NT2/D1 (cell line): ENCODE results near the gene SLCO2B1.

ENCODE experiments used
- SUZ12 ChIP-seq: IDR thresholded peaks from 2 replicates; pipeline ENCODE4 v1.6.1; 2011; ENCODE audit not compliant: insufficient read length, insufficient read depth; ENCODE audit errors: extremely low read depth
- YY1 ChIP-seq: IDR thresholded peaks from 2 replicates; pipeline ENCODE4 v1.6.1; 2011; ENCODE audit not compliant: insufficient read length, insufficient read depth
- ZNF274 ChIP-seq: IDR thresholded peaks from 2 replicates; pipeline ENCODE4 v1.6.1; 2011; ENCODE audit warnings: mild to moderate bottlenecking, low read depth, low read length

GRCh38 chr11:75159151-75159953 is 8.4 kb downstream of the SLCO2B1 start:
- no peak for TF ChIP-seq ZNF274
- no peak for TF ChIP-seq YY1
- TF ChIP-seq SUZ12, result no peak
